Suppressor macrophage (primary cell): ENCODE results near the gene KCNK13.
"Not testable (repeated sequence)": the region's sequence is repeated elsewhere in the genome, so short reads cannot be mapped to it uniquely, and the experiment has no call there.

Experiments
- DNase-seq, 4 experiments: peaks; one replicate each; pipeline ENCODE4 v3.0.0-alpha.2; 2020 to 2022
- total RNA-seq, 17 experiments: gene quantifications; one replicate each; lab custom pipeline; 2026; ENCODE audit warnings: mixed read lengths in 6 of 17, inconsistent platforms in 3 of 17; lab: John Stamatoyannopoulos, UW

Gene KCNK13
- total RNA-seq: 3.4 to 34.1 (median 20.8) reads per million in 17 experiments

- peak; percentile 64 to 83 (median 76) for DNase-seq
Measured at GRCh38 chr14:90061685-90062126, at the start of gene KCNK13. Gene KCNK13, plus strand, starts transcription at chr14:90061994. Its CDS starts 212 bp downstream, at chr14:90062206.

- no peak for DNase-seq
Measured at GRCh38 chr14:90017371-90017770, 44.4 kb upstream of the KCNK13 start.

- DNase-seq: no peak
Measured at GRCh38 chr14:90019824-90020523, 41.8 kb upstream of the KCNK13 start.

- DNase-seq: no peak
Measured at GRCh38 chr14:90023176-90023896, 38.5 kb upstream of the KCNK13 start.

- no peak for DNase-seq
Measured at GRCh38 chr14:90024910-90025309, 36.9 kb upstream of the KCNK13 start.

GRCh38 chr14:90026608-90027007 lies 35.2 kb upstream of the KCNK13 start:
- not testable (repeated sequence) for DNase-seq

GRCh38 chr14:90027842-90028241 lies 34.0 kb upstream of the KCNK13 start:
- DNase-seq: no peak

GRCh38 chr14:90034156-90034555 lies 27.6 kb upstream of the KCNK13 start:
- DNase-seq: no peak

- DNase-seq: no peak
Measured at GRCh38 chr14:90034835-90035525, 26.8 kb upstream of the KCNK13 start.

- DNase-seq: no peak
Measured at GRCh38 chr14:90039253-90040010, 22.4 kb upstream of the KCNK13 start.

- no peak for DNase-seq
Measured at GRCh38 chr14:90040411-90040810, 21.4 kb upstream of the KCNK13 start.

- DNase-seq: peak in 3 of 4 experiments; percentile 16 to 44 (median 19)
Measured at GRCh38 chr14:90042496-90043252, 19.1 kb upstream of the KCNK13 start.

GRCh38 chr14:90045616-90046015 lies 16.2 kb upstream of the KCNK13 start:
- DNase-seq: no peak

GRCh38 chr14:90049390-90049789 lies 12.4 kb upstream of the KCNK13 start:
- DNase-seq: no peak

- no peak for DNase-seq
Measured at GRCh38 chr14:90050271-90050670, 11.5 kb upstream of the KCNK13 start.

- no peak for DNase-seq
Measured at GRCh38 chr14:90053044-90053443, 8.8 kb upstream of the KCNK13 start.

- DNase-seq: no peak
Measured at GRCh38 chr14:90054803-90055202, 7.0 kb upstream of the KCNK13 start.

- DNase-seq: no peak
Measured at GRCh38 chr14:90056826-90057225, 5.0 kb upstream of the KCNK13 start.

GRCh38 chr14:90058876-90059458 lies 2.8 kb upstream of the KCNK13 start:
- peak in 2 of 4 experiments; percentile 9 to 14 for DNase-seq

- peak; percentile 79 to 91 (median 86) for DNase-seq
Measured at GRCh38 chr14:90060312-90060964, 1.4 kb upstream of the KCNK13 start.
